NOMO-1 (cell line): Measurements from ENCODE around the gene CDYL.
"Not testable (repeated sequence)": the region's sequence is repeated elsewhere in the genome, so short reads cannot be mapped to it uniquely, and the experiment has no call there.

Experiments
- DNase-seq, 2 experiments: peaks; one replicate each; lab custom pipeline; 2025; ENCODE audit not compliant: unreplicated experiment in 2 of 2; lab: John Stamatoyannopoulos, UW

Gene CDYL

DNA sequence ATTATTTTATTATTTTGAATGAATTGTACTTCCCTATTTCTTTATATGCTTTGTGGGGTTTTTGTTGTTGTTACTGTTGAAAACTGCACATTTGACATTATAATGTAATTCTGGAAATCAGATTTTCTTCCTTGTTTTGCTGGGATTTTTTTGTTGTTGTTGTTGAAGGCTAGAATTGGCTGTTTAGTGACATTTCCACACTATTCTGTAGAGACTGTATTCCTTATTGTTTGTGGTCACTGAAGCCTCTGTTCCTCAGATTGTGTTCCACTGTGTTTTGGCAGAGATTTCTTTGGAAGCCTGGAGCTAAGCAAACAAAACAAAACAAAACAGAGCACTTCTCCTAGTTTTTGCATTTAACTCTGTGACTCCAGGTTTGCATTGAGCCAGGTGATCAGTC, 52.9 kb downstream of the CDYL start:
- no peak for DNase-seq

GRCh38 chr6:4835540-4835939, 59.3 kb downstream of the CDYL start:
- DNase-seq = not testable (repeated sequence)

GRCh38 chr6:4840169-4840568, 64.0 kb downstream of the CDYL start:
- DNase-seq = no peak

- no peak for DNase-seq
These were observed 67.9 kb downstream of the CDYL start for GRCh38 chr6:4844108-4844507.

- DNase-seq = no peak
These were observed 70.2 kb downstream of the CDYL start for GRCh38 chr6:4846387-4846786.

DNA sequence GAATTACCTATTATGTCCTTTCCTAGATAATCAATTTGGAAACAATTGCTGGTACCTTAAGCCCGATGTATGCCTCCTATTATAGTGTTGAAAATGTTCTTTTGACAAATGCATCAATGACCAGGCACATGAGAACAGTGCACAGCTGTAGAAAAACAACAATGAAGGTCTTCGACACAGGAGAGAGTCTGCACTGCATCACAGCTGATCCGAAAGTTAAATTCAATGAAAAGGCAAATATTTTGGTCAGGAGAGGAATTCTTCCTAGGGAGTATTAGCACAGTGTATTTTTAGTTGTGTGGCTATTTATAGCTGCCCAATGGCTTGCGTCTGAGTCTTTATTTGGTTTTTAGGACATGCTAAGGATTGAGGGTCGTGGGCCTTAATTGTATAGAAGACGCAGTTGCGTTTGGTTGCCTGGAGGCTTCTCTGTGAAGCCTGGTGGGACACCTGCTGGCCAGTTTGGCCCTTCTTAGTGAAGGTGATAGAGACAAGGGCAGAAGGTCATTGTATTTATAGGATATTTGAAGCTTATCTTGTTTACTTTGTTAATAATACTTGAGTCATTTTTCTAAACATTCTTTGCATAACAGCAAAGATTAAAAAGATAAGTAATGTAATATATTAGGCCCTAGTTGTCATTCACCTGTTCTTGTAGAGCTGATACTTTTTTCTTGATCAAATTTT, 72.3 kb downstream of the CDYL start:
- DNase-seq = no peak

- no peak for DNase-seq
These were observed 73.2 kb downstream of the CDYL start for GRCh38 chr6:4849226-4850022.

DNA sequence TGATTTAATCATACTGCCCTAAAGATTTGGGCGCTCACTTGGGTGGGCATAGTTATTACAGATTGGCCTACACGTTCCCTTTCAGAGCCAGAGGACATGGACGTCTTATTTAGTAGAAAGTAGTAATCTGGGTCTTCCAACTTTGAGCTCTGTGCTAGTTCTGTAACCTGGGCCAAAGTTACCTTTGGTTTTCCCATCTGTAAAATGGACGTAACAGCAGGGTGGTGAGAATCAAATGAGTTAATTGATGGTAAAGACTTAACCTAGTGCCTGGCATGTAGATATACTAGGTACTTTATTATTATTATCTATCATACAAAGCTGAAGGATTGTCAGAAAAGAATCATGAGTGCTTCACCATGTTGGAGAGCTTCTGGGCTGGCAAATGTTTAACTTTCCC, 74.8 kb downstream of the CDYL start:
- no peak for DNase-seq

GRCh38 chr6:4852186-4852585, 76.0 kb downstream of the CDYL start:
- DNase-seq = not testable (repeated sequence)

DNA sequence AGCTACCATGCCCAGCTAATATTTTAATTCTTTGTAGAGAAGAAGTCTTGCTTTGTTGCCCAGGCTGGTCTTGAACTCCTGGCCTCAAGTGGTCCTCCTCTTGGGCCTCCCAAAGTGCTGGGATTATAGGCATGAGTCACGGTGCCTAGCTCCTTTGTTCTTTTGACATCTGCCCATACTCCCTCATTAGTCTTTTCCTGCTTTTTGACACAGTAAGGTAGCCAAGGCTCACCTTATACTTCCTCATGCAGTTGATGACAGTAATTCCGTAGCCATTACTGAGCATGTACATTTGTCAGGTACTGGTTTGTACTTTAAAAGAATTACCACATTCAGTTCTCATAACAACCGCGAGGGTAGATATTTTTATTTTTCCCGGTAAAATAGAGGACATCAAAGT, 76.7 kb downstream of the CDYL start:
- no peak for DNase-seq

GRCh38 chr6:4853349-4853748, 77.1 kb downstream of the CDYL start:
- DNase-seq = no peak

GRCh38 chr6:4853782-4854511, 77.7 kb downstream of the CDYL start:
- no peak for DNase-seq

GRCh38 chr6:4856785-4857184, 80.6 kb downstream of the CDYL start:
- no peak for DNase-seq

- no peak for DNase-seq
These were observed 82.2 kb downstream of the CDYL start for GRCh38 chr6:4858194-4859015.

DNA sequence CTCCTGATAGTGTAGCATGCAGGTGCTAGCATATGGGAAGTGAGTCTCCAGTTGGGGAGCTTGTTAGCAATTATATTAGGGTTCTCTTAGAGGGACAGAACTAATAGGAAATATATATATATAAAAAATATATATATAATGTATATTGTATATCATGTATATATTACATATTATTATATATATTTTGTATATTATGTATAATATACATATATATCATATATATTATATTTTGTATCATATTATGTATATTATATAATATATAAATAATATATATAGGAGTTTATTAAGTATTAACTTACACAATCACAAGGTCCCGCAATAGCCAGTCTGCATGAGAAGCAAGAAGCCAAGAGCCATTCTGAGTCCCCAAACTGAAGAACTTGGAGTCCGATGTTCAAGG, 84.2 kb downstream of the CDYL start:
- DNase-seq = no peak

GRCh38 chr6:4861564-4861963, 85.4 kb downstream of the CDYL start:
- DNase-seq = no peak

DNA sequence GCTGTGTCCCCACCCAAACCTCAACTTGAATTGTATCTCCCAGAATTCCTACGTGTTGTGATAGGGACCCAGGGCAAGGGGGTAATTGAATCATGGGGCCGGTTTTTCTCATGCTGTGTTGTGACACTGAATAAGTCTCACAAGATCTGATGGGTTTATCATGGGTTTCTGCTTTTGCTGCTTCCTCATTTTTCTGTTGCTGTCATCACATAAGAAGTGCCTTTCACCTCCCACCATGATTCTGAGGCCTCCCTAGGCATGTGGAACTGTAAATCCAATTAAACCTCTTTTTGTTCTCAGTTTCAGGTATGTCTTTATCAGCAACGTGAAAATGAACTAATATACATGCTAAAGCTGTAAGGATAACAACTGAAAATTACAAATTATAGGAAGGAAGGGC, 88.3 kb downstream of the CDYL start:
- DNase-seq = peak; percentile 19 to 51

DNA sequence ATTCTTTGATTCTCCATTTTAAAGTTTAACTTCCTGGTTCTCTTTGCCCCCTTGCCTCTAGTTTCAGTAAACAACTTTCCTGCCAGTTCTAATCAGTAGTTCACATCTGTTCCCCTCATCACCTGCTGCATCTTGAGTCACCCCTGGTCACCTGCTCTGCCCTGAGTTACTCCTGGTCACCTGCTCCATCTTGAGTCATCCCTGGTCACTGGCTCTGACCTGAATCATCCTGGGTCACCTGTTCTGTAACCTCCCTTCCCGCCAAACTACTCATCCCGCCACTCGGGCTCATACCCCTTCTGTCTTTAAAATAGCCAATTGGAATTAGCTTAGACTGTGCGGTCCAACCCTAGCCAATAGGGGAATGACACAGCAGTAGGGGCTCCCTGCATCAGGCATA, 88.8 kb downstream of the CDYL start:
- not testable (repeated sequence) for DNase-seq

GRCh38 chr6:4870821-4871494, 94.8 kb downstream of the CDYL start:
- no peak for DNase-seq

DNA sequence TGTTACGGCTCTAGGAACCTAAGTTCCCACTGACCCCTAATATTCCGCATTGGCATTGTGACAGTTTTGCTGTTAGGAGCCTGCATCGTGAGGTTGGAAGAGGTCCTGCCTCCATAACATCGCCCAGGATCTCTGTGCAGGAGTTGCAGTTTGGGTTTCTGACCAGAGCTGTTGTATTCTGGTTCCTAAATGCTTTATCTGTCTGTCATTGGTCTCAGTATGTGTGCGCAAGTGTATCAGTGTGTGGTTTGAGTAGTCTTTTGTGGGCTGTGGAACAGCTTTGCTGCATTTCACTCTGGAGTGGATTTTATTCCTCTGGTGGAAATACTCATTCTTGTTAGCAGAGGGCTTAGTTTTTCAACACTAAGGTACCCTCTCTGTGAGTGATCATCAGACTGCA, 95.6 kb downstream of the CDYL start:
- DNase-seq = no peak
